GM23338 (cell line): ENCODE results near the gene SIK2. TPM values are rescaled to one million over a fixed set of nuclear protein-coding genes. Genes with fewer than 3 reads are reported as not detected.

Experiments used
- ATAC-seq: fragments of 200-7000 bp; cut with Tn5 transposase; 3 replicates; pipeline ENCODE4 v1.9.1; 2020
- DNase-seq: peaks from one replicate; pipeline ENCODE4 v3.0.0-alpha.2; 2015; ENCODE audit warnings: low spot score
- H2AFZ ChIP-seq: fragments of 200-600 bp; sonication (generic); 2 replicates; pipeline ENCODE4 v1.8.0; 2016; ENCODE audit warnings: antibody characterized with exemption, mild to moderate bottlenecking, moderate library complexity
- H3F3A ChIP-seq: fragments of 200-600 bp; sonication (generic); replicated peaks from 2 replicates; pipeline ENCODE4 v1.8.0; 2017; ENCODE audit warnings: antibody characterized with exemption, mixed run types, low read depth
- H3K27ac ChIP-seq: fragments of 200-600 bp; sonication (generic); 2 replicates; pipeline ENCODE4 v1.6.1; 2016; ENCODE audit warnings: low read depth
- H3K27me3 ChIP-seq: fragments of 200-600 bp; sonication (generic); 2 replicates; pipeline ENCODE4 v1.8.0; 2016; ENCODE audit warnings: mild to moderate bottlenecking, mixed run types, moderate library complexity; ENCODE audit not compliant: insufficient read depth
- H3K36me3 ChIP-seq: fragments of 200-600 bp; sonication (generic); 2 replicates; pipeline ENCODE4 v1.8.0; 2016; ENCODE audit warnings: mild to moderate bottlenecking; ENCODE audit not compliant: insufficient read depth
- H3K4me1 ChIP-seq: fragments of 200-600 bp; sonication (generic); 2 replicates; pipeline ENCODE4 v1.8.0; 2016; ENCODE audit warnings: mild to moderate bottlenecking, moderate library complexity; ENCODE audit not compliant: insufficient read depth
- H3K4me2 ChIP-seq: fragments of 200-600 bp; sonication (generic); 2 replicates; pipeline ENCODE4 v1.7.1; 2017; ENCODE audit warnings: mixed run types
- H3K4me3 ChIP-seq: fragments of 200-600 bp; sonication (generic); 2 replicates; pipeline ENCODE4 v1.6.1; 2016; ENCODE audit warnings: mixed run types
- H3K79me2 ChIP-seq: fragments of 200-600 bp; sonication (generic); replicated peaks from 2 replicates; pipeline ENCODE4 v1.8.0; 2017; ENCODE audit warnings: mild to moderate bottlenecking; ENCODE audit not compliant: insufficient read depth
- H3K9me2 ChIP-seq: fragments of 200-600 bp; sonication (generic); 2 replicates; pipeline ENCODE4 v1.8.0; 2017; ENCODE audit not compliant: insufficient read depth
- H4K20me1 ChIP-seq: fragments of 200-600 bp; sonication (generic); replicated peaks from 2 replicates; pipeline ENCODE4 v1.8.0; 2017; ENCODE audit warnings: mild to moderate bottlenecking; ENCODE audit not compliant: insufficient read depth
- H3K27ac Mint-ChIP-seq: 2 replicates; pipeline ENCODE4 v1.8.0; 2020; ENCODE audit warnings: inconsistent platforms, mild to moderate bottlenecking, moderate library complexity, mixed read lengths
- H3K27me3 Mint-ChIP-seq: 3 replicates; pipeline ENCODE4 v1.8.0; 2022; ENCODE audit warnings: low read depth, mild to moderate bottlenecking, moderate library complexity, mixed read lengths, inconsistent platforms; ENCODE audit not compliant: insufficient read depth, poor library complexity
- H3K36me3 Mint-ChIP-seq: 3 replicates; pipeline ENCODE4 v1.8.0; 2021; ENCODE audit warnings: low read depth, mild to moderate bottlenecking, inconsistent platforms, moderate library complexity, mixed read lengths
- H3K4me1 Mint-ChIP-seq: 3 replicates; pipeline ENCODE4 v1.8.0; 2020; ENCODE audit warnings: mild to moderate bottlenecking, inconsistent platforms, mixed read lengths
- H3K4me3 Mint-ChIP-seq: 3 replicates; pipeline ENCODE4 v1.8.0; 2021; ENCODE audit warnings: moderate library complexity, mild to moderate bottlenecking, inconsistent platforms, mixed read lengths
- H3K9me3 Mint-ChIP-seq: 3 replicates; pipeline ENCODE4 v1.8.0; 2020; ENCODE audit warnings: moderate library complexity, mild to moderate bottlenecking, inconsistent platforms, mixed read lengths
- CREB1 ChIP-seq: fragments of 250-450 bp; sonication (Bioruptor Pico); IDR thresholded peaks from 2 replicates; pipeline ENCODE4 v1.5.0; 2020; ENCODE audit warnings: low read depth, mild to moderate bottlenecking, moderate library complexity
- CTCF ChIP-seq, 2 experiments: fragments of 200-600 bp in 1 of 2; sonication (generic) in 1 of 2; conservative IDR thresholded peaks; 2 replicates each; pipeline versions ENCODE4 v1.5.1 to v1.6.1; 2016 to 2017; ENCODE audit warnings: antibody characterized with exemption in 2 of 2, low read depth in 2 of 2, mild to moderate bottlenecking in 2 of 2, moderate library complexity in 1 of 2
- ETS1 ChIP-seq: IDR thresholded peaks from 2 replicates; pipeline ENCODE4 v1.6.1; 2016; ENCODE audit warnings: antibody characterized with exemption
- EZH2 ChIP-seq: fragments of 200-600 bp; sonication (generic); IDR thresholded peaks from one replicate; pipeline ENCODE4 v1.8.0; 2017; ENCODE audit warnings: antibody characterized with exemption, mild to moderate bottlenecking, low read depth; ENCODE audit not compliant: unreplicated experiment
- JUNB ChIP-seq: IDR thresholded peaks from one replicate; pipeline ENCODE4 v1.6.1; 2016; ENCODE audit warnings: antibody characterized with exemption; ENCODE audit not compliant: unreplicated experiment
- NANOG ChIP-seq: IDR thresholded peaks from 2 replicates; pipeline ENCODE4 v1.6.1; 2016; ENCODE audit warnings: antibody characterized with exemption, borderline replicate concordance
- POLR2AphosphoS5 ChIP-seq: IDR thresholded peaks from 2 replicates; pipeline ENCODE4 v1.6.1; 2016; ENCODE audit warnings: antibody characterized with exemption, low read depth
- REST ChIP-seq: IDR thresholded peaks from one replicate; pipeline ENCODE4 v1.6.1; 2018; ENCODE audit warnings: antibody characterized with exemption; ENCODE audit not compliant: unreplicated experiment
- polyA plus RNA-seq: library from polyadenylated mRNA; unstranded; fragments of >200 nt; fragmentation: Nextera tagmentation; extraction: Ambion mirVana; gene quantifications from 2 replicates; pipeline ENCODE4 v1.2.1, GENCODE V29; 2016
- total RNA-seq: library from RNA; depleted of rRNA; stranded (reverse); fragments of >200 nt; shearing (Covaris generic); gene quantifications from 2 replicates; pipeline ENCODE4 v1.2.3, GENCODE V29; 2014
- TF ChIP-seq, protein P1 (sequence below): fragments of 250-450 bp; sonication (Bioruptor Pico); IDR thresholded peaks from 2 replicates; pipeline ENCODE4 v1.5.0; 2020; ENCODE audit warnings: mild to moderate bottlenecking, moderate library complexity

SIK2 gene
- total and polyA plus RNA-seq, 2 experiments from 2014 or later: 2.3 to 6.7 TPM

DNA sequence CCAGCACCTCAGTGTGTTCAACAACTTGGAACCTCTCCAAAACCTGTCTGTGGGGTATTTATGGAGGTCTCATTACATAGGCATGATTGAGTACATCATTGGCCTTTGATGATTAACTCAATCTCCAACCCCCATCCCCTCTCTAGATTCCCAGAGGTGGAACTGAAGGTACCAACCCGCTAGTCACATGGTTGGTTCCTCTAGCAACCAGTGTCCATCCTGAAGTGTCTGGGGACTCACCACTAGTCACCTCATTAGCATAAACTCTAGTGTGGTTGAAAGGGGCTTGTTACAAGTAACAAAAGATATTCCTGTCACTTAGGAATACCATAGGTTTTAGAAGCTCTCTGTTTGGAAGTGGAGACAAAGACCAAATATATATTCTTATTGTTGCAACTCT, 40.3 kb downstream of the SIK2 start:
- no peaks in the 10 kb centered on the region for H3K9me2 ChIP-seq
- TF ChIP-seq REST (no peak), ETS1 (no peak), JUNB (no peak), NANOG (no peak), CREB1 (CRISPR knock-in tag) (no peak), POLR2AphosphoS5 (no peak), EZH2 (no peak), CTCF (conservative IDR thresholded peaks at IDR 0.05; ENCODE audit: low read depth in 2 of 2) (no peak)
- TF ChIP-seq, protein P1, sequence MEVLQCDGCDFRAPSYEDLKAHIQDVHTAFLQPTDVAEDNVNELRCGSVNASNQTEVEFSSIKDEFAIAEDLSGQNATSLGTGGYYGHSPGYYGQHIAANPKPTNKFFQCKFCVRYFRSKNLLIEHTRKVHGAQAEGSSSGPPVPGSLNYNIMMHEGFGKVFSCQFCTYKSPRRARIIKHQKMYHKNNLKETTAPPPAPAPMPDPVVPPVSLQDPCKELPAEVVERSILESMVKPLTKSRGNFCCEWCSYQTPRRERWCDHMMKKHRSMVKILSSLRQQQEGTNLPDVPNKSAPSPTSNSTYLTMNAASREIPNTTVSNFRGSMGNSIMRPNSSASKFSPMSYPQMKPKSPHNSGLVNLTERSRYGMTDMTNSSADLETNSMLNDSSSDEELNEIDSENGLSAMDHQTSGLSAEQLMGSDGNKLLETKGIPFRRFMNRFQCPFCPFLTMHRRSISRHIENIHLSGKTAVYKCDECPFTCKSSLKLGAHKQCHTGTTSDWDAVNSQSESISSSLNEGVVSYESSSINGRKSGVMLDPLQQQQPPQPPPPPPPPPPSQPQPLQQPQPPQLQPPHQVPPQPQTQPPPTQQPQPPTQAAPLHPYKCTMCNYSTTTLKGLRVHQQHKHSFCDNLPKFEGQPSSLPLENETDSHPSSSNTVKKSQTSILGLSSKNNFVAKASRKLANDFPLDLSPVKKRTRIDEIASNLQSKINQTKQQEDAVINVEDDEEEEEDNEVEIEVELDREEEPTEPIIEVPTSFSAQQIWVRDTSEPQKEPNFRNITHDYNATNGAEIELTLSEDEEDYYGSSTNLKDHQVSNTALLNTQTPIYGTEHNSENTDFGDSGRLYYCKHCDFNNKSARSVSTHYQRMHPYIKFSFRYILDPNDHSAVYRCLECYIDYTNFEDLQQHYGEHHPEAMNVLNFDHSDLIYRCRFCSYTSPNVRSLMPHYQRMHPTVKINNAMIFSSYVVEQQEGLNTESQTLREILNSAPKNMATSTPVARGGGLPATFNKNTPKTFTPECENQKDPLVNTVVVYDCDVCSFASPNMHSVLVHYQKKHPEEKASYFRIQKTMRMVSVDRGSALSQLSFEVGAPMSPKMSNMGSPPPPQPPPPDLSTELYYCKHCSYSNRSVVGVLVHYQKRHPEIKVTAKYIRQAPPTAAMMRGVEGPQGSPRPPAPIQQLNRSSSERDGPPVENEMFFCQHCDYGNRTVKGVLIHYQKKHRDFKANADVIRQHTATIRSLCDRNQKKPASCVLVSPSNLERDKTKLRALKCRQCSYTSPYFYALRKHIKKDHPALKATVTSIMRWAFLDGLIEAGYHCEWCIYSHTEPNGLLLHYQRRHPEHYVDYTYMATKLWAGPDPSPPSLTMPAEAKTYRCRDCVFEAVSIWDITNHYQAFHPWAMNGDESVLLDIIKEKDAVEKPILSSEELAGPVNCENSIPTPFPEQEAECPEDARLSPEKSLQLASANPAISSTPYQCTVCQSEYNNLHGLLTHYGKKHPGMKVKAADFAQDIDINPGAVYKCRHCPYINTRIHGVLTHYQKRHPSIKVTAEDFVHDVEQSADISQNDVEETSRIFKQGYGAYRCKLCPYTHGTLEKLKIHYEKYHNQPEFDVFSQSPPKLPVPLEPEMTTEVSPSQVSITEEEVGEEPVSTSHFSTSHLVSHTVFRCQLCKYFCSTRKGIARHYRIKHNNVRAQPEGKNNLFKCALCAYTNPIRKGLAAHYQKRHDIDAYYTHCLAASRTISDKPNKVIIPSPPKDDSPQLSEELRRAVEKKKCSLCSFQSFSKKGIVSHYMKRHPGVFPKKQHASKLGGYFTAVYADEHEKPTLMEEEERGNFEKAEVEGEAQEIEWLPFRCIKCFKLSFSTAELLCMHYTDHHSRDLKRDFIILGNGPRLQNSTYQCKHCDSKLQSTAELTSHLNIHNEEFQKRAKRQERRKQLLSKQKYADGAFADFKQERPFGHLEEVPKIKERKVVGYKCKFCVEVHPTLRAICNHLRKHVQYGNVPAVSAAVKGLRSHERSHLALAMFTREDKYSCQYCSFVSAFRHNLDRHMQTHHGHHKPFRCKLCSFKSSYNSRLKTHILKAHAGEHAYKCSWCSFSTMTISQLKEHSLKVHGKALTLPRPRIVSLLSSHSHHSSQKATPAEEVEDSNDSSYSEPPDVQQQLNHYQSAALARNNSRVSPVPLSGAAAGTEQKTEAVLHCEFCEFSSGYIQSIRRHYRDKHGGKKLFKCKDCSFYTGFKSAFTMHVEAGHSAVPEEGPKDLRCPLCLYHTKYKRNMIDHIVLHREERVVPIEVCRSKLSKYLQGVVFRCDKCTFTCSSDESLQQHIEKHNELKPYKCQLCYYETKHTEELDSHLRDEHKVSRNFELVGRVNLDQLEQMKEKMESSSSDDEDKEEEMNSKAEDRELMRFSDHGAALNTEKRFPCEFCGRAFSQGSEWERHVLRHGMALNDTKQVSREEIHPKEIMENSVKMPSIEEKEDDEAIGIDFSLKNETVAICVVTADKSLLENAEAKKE: no peak
- H3K27me3 Mint-ChIP-seq: peaks cover 7% of the 10 kb centered on the region
- no peak overlapping the region for H2AFZ ChIP-seq
- H3K27me3 ChIP-seq: no peaks in the 10 kb centered on the region
- ATAC-seq (no peak), DNase-seq (no peak)
- peaks cover 27% of the 10 kb centered on the region for H3K4me1 ChIP-seq
- no peaks in the 10 kb centered on the region for H3K36me3 Mint-ChIP-seq
- H3K27ac ChIP-seq: no peak overlapping the region
- H3K36me3 ChIP-seq: no peaks in the 10 kb centered on the region
- peaks cover 38% of the 10 kb centered on the region for H3K4me1 Mint-ChIP-seq
- H3K4me2 ChIP-seq: no peak overlapping the region
- no peak overlapping the region for H3K27ac Mint-ChIP-seq
- H3K79me2 ChIP-seq: no peaks in the 10 kb centered on the region
- no peaks in the 10 kb centered on the region for H4K20me1 ChIP-seq
- no peaks in the 10 kb centered on the region for H3F3A ChIP-seq
- no peak overlapping the region for H3K4me3 ChIP-seq
- H3K9me3 Mint-ChIP-seq: no peaks in the 10 kb centered on the region
- H3K4me3 Mint-ChIP-seq: no peak overlapping the region
